Spleen (tissue), 11 donors: ENCODE data around the gene SLC9B2. TPM values are rescaled to one million over a fixed set of nuclear protein-coding genes. Genes with fewer than 3 reads are reported as not detected.

Experiments
- DNase-seq: peaks from one replicate; pipeline ENCODE4 v3.0.0-alpha.2; 2020
- H3K27ac ChIP-seq, 8 donors: fragments of 200-600 bp; sonication (generic) in 7 of 8; 1 replicate in 4 of 8; 2 replicates in 4 of 8; pipeline versions ENCODE4 v1.5.0 to v1.8.0; 2016 to 2021; ENCODE audit warnings: inconsistent platforms in 4 of 8, mild to moderate bottlenecking in 4 of 8, moderate library complexity in 1 of 8
- H3K27me3 ChIP-seq, 7 donors: fragments of 200-600 bp; sonication (generic) in 6 of 7; replicated peaks in 1 of 7; 1 replicate in 4 of 7; 2 replicates in 3 of 7; pipeline versions ENCODE4 v1.5.0 to v1.8.0; 2016 to 2021; ENCODE audit warnings: inconsistent platforms in 3 of 7, mild to moderate bottlenecking in 1 of 7
- H3K36me3 ChIP-seq, 6 donors: fragments of 200-600 bp; sonication (generic) in 5 of 6; 1 replicate in 4 of 6; 2 replicates in 2 of 6; pipeline versions ENCODE4 v1.5.0 to v1.8.0; 2016 to 2021; ENCODE audit warnings: inconsistent platforms in 2 of 6
- H3K4me1 ChIP-seq, 6 donors: fragments of 200-600 bp; sonication (generic) in 5 of 6; 1 replicate in 3 of 6; 2 replicates in 3 of 6; pipeline versions ENCODE4 v1.5.0 to v1.8.0; 2016 to 2021; ENCODE audit warnings: inconsistent platforms in 3 of 6
- H3K4me3 ChIP-seq, 8 donors: fragments of 200-600 bp; sonication (generic) in 7 of 8; 1 replicate in 4 of 8; 2 replicates in 4 of 8; pipeline versions ENCODE4 v1.5.0 to v1.8.0; 2016 to 2021; ENCODE audit warnings: inconsistent platforms in 4 of 8, mild to moderate bottlenecking in 4 of 8, moderate library complexity in 2 of 8
- H3K9me3 ChIP-seq, 8 donors: fragments of 200-600 bp; sonication (generic) in 7 of 8; 1 replicate in 4 of 8; 2 replicates in 4 of 8; pipeline versions ENCODE4 v1.5.0 to v1.8.0; 2016 to 2021; ENCODE audit warnings: inconsistent platforms in 4 of 8
- CTCF ChIP-seq, 11 experiments: fragments of 200-600 bp in 7 of 11; fragments of 450-650 bp in 4 of 11; sonication (generic) in 4 of 11; IDR thresholded peaks in 8 of 11; conservative IDR thresholded peaks in 3 of 11; 1 replicate in 7 of 11; 2 replicates in 4 of 11; pipeline versions ENCODE4 v1.4.0 to v1.8.0; 2016 to 2021; ENCODE audit warnings: antibody characterized with exemption in 11 of 11, inconsistent platforms in 4 of 11, mild to moderate bottlenecking in 1 of 11
- POLR2A ChIP-seq, 3 donors: fragments of 450-650 bp; IDR thresholded peaks; one replicate each; pipeline ENCODE4 v1.5.1; 2017; ENCODE audit warnings: antibody characterized with exemption in 3 of 3, mild to moderate bottlenecking in 1 of 3
- POLR2AphosphoS5 ChIP-seq, 3 donors: sonication (generic); formaldehyde crosslinking; IDR thresholded peaks; one replicate each; pipeline ENCODE4 v1.5.1; 2017; ENCODE audit warnings: antibody characterized with exemption in 3 of 3
- WGBS, 5 donors: extraction: QIAGEN DNeasy Blood & Tissue Kit in 3 of 5; methylation state at CpG; one replicate each; pipeline versions ENCODE4 v1.1.5 to v1.1.7; 2013 to 2018; 5-methylcytosine and 5-hydroxymethylcytosine counted together
- intact Hi-C: fragments of 100-400 bp; cut with DNase I; formaldehyde crosslinking; loops from one replicate; pipeline ENCODE4 v1.15.0; 2023; ENCODE audit warnings: low total_unique reads
- polyA plus RNA-seq, 3 donors: library from polyadenylated mRNA; stranded (reverse); fragments of 200-250 nt; gene quantifications; one replicate each; pipeline ENCODE4 v1.2.1, GENCODE V29; 2013
- total RNA-seq, 7 donors: library from RNA; depleted of rRNA in 3 of 7; stranded (reverse); fragments of >200 nt in 3 of 7; fragmentation: NEBNext Ultra II Directional in 4 of 7; extraction: Animal tissue kit (Norgen Biotek cat#: 25700) in 4 of 7; gene quantifications; one replicate each; pipeline versions ENCODE4 v1.1.0 to v1.2.1, GENCODE V29; 2016 to 2021
- donor health status: healthy with polysubstance abuse.
- donor health status: DM: no; HTN: no; CAD: no; lungs with moderate emphysema.
- donor health status: DM: no; HTN: no; CAD: no.
- donor health status: Bipolar disorder and iron deficiency.
- donor health status: healthy.
- donor health status: DM: no; HTN: no; CAD: no.
- donor health status: DM: yes; HTN: yes; CAD: no.

SLC9B2 gene
- total and polyA plus RNA-seq, 10 donors: 6.4 to 17.0 (median 12.5) TPM

GRCh38 chr4:103050736-103051436 is 25.7 kb downstream of the SLC9B2 start:
- Histone ChIP-seq H3K27ac (no peak overlapping the region), H3K9me3 (no peaks in the 10 kb centered on the region), H3K27me3 (no peaks in the 10 kb centered on the region), H3K36me3 (peaks cover 0 to 31% (median 13%) of the 10 kb centered on the region in 6 donors), H3K4me3 (no peak overlapping the region), H3K4me1 (peaks cover 0 to 6% (median 0%) of the 10 kb centered on the region in 6 donors)
- DNase-seq: no peak
- intact Hi-C loops: no loop called here
- 44 to 63% (median 50%) methylated on average over 2 of the region's 2 CpGs for whole genome bisulfite sequencing, 5 donors
- no peak for TF ChIP-seq POLR2AphosphoS5 (IDR thresholded peaks at IDR 0.05)
- no peak for TF ChIP-seq CTCF (IDR thresholded peaks at IDR 0.05 in 8 of 11, conservative IDR thresholded peaks at IDR 0.05 in 3 of 11)
- TF ChIP-seq POLR2A (IDR thresholded peaks at IDR 0.05): no peak

- 49 to 61% (median 52%) methylated on average over 5 of the region's 5 CpGs for WGBS, 5 donors
- peaks cover 0 to 58% (median 23%) of the 10 kb centered on the region in 6 donors for H3K36me3 ChIP-seq
- H3K27ac ChIP-seq: no peak overlapping the region
- no peak overlapping the region for H3K4me3 ChIP-seq
- intact Hi-C loops: no loop called here
- no peak for DNase-seq
- H3K4me1 ChIP-seq: peaks cover 0 to 6% (median 0%) of the 10 kb centered on the region in 6 donors
- TF ChIP-seq POLR2A (IDR thresholded peaks at IDR 0.05) (no peak), CTCF (IDR thresholded peaks at IDR 0.05 in 8 of 11, conservative IDR thresholded peaks at IDR 0.05 in 3 of 11) (peak; percentile 29 to 82 (median 56))
- H3K27me3 ChIP-seq: no peaks in the 10 kb centered on the region
- no peaks in the 10 kb centered on the region for H3K9me3 ChIP-seq
Measured at GRCh38 chr4:103046416-103047290, 29.9 kb downstream of the SLC9B2 start.

DNA sequence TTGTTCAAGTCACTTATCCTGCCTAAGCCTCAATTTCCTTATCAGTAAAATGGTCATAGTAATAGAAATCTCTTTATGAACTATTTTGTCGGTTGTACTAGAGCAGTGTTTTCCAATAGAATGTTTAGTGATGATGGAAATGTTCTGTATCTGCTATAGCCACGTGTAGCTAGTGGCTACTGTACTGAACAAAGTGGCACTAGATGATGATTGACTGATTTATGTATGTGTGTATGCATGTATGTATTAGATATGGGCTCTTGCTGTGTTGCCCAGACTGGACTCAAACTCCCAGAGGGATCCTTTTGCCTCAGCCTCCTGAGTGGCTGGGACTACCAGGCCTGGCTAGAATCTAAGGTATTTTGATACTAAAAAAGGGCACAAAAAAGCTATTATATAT is 32.4 kb downstream of the SLC9B2 start:
- 84 to 93% (median 89%) methylated on average over 2 of the region's 2 CpGs for WGBS, 5 donors
- TF ChIP-seq POLR2A (IDR thresholded peaks at IDR 0.05) (no peak), CTCF (IDR thresholded peaks at IDR 0.05 in 8 of 11, conservative IDR thresholded peaks at IDR 0.05 in 3 of 11) (no peak), POLR2AphosphoS5 (IDR thresholded peaks at IDR 0.05) (no peak)
- H3K9me3 ChIP-seq: no peaks in the 10 kb centered on the region
- peaks cover 0 to 47% (median 16%) of the 10 kb centered on the region in 6 donors for H3K36me3 ChIP-seq
- peaks cover 0 to 6% (median 0%) of the 10 kb centered on the region in 6 donors for H3K4me1 ChIP-seq
- no peak overlapping the region for H3K4me3 ChIP-seq
- intact Hi-C loops: no loop called here
- no peaks in the 10 kb centered on the region for H3K27me3 ChIP-seq
- DNase-seq: no peak
- H3K27ac ChIP-seq: no peak overlapping the region

- Histone ChIP-seq H3K27ac (no peak overlapping the region), H3K27me3 (no peaks in the 10 kb centered on the region), H3K4me1 (no peaks in the 10 kb centered on the region), H3K4me3 (no peak overlapping the region), H3K9me3 (no peaks in the 10 kb centered on the region), H3K36me3 (peaks cover 0 to 21% (median 0%) of the 10 kb centered on the region in 6 donors)
- 92 to 98% (median 98%) methylated on average over 2 of the region's 2 CpGs for WGBS, 5 donors
- no peak for TF ChIP-seq POLR2AphosphoS5 (IDR thresholded peaks at IDR 0.05)
- TF ChIP-seq CTCF (IDR thresholded peaks at IDR 0.05 in 8 of 11, conservative IDR thresholded peaks at IDR 0.05 in 3 of 11): no peak
- TF ChIP-seq POLR2A (IDR thresholded peaks at IDR 0.05): no peak
- no peak for DNase-seq
- intact Hi-C loops: no loop called here
Measured at GRCh38 chr4:103036169-103036568, 40.4 kb downstream of the SLC9B2 start.
